ENCODE data around the gene MIPEP. TPM values are rescaled to one million over a fixed set of nuclear protein-coding genes. Genes with fewer than 3 reads are reported as not detected.
"Not testable (repeated sequence)": the region's sequence is repeated elsewhere in the genome, so short reads cannot be mapped to it uniquely, and the experiment has no call there.

MIPEP gene
- total RNA-seq, 6 donors from 2014 or later, result 14.5 to 29.3 (median 19.1) TPM

DNA sequence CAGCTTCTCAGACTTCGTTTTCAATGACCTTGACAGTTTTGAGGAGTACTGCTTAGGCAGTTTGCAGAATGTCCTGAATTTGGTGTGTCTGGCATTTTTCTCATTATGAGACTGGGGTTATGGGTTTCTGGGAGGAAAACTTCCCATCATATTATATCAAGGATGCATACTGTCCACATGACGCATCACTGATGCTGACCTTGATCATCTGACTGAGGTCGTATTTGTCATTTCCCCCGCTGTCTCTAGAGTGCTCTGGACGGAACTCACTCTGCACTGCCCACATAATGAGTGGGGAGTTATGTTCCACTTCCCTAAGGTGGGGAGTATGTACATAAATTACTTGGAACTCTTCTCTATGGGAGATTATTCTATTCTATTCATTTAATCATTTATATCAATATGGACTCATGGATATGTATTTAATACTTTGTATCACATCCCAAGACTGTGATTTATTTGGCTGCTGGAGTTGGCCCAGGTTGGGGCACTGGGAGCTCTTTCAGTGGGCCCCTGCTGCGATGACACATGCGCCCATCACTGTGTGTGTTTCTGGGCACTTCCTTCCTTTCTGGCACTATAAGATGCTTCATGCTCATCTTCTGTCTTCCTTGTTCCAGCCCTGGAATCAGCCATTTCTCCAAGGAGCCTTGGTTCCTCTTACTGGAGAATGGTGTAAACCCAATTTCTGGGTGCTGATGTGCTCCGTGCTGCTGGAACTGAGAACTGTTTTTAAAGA is 138.6 kb downstream of the MIPEP start:
- Histone ChIP-seq H3K4me3 (no peak overlapping the region), H3K9me3 (no peaks in the 10 kb centered on the region), H3K27ac (no peak overlapping the region), H3K27me3 (no peaks in the 10 kb centered on the region), H3K36me3 (no peaks in the 10 kb centered on the region), H3K4me1 (peaks cover 17 to 32% (median 30%) of the 10 kb centered on the region in 4 donors)
- TF ChIP-seq POLR2A (IDR thresholded peaks at IDR 0.05) (no peak), POLR2AphosphoS5 (IDR thresholded peaks at IDR 0.05) (no peak), EP300 (IDR thresholded peaks at IDR 0.05) (no peak)
- TF ChIP-seq, protein P1, sequence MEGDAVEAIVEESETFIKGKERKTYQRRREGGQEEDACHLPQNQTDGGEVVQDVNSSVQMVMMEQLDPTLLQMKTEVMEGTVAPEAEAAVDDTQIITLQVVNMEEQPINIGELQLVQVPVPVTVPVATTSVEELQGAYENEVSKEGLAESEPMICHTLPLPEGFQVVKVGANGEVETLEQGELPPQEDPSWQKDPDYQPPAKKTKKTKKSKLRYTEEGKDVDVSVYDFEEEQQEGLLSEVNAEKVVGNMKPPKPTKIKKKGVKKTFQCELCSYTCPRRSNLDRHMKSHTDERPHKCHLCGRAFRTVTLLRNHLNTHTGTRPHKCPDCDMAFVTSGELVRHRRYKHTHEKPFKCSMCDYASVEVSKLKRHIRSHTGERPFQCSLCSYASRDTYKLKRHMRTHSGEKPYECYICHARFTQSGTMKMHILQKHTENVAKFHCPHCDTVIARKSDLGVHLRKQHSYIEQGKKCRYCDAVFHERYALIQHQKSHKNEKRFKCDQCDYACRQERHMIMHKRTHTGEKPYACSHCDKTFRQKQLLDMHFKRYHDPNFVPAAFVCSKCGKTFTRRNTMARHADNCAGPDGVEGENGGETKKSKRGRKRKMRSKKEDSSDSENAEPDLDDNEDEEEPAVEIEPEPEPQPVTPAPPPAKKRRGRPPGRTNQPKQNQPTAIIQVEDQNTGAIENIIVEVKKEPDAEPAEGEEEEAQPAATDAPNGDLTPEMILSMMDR (IDR thresholded peaks at IDR 0.05), result no peak
- 89 to 94% methylated on average over 8 of the region's 8 CpGs for WGBS, 2 donors
- DNase-seq (no peak), ATAC-seq (ENCODE audit: low FRiP score in 2 of 2) (no peak)

DNA sequence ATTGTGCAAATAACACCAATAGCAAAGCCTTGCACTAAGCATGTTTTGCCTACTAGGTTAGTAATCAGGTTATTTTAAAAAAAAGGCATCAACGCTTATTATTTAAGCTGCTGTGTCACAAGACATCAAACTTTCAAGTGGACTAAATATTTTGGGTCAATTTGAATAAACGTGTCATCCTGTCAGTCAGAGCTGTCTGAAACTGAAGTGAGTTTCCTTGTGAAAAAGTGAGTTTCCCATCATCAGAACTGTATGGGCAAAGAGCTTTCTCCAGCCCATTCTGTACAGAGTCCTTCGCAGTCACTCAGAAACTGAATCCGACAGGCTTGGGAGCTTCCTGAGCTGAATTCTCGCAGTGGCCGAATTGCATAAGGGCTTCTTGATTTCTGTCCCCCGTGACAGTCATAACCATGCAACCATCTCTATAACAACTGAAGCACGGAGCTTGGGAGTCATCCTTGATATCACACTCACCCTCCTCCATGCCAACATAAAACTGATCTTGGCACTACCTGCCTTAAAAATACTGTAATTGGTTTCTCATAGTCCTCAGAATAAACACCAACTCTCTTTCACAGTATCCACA is 139.8 kb downstream of the MIPEP start:
- Histone ChIP-seq H3K4me3 (no peak overlapping the region), H3K27me3 (no peaks in the 10 kb centered on the region), H3K36me3 (no peaks in the 10 kb centered on the region), H3K9me3 (no peaks in the 10 kb centered on the region), H3K4me1 (peaks cover 13 to 39% (median 27%) of the 10 kb centered on the region in 4 donors), H3K27ac (no peak overlapping the region)
- TF ChIP-seq POLR2A (IDR thresholded peaks at IDR 0.05) (no peak), POLR2AphosphoS5 (IDR thresholded peaks at IDR 0.05) (no peak), EP300 (IDR thresholded peaks at IDR 0.05) (no peak)
- TF ChIP-seq, protein P1 (IDR thresholded peaks at IDR 0.05), result no peak
- 56 to 81% methylated on average over 5 to 8 of the region's 8 CpGs for WGBS, 2 donors
- DNase-seq, result no peak
- no peak for ATAC-seq (ENCODE audit: low FRiP score in 2 of 2)

DNA sequence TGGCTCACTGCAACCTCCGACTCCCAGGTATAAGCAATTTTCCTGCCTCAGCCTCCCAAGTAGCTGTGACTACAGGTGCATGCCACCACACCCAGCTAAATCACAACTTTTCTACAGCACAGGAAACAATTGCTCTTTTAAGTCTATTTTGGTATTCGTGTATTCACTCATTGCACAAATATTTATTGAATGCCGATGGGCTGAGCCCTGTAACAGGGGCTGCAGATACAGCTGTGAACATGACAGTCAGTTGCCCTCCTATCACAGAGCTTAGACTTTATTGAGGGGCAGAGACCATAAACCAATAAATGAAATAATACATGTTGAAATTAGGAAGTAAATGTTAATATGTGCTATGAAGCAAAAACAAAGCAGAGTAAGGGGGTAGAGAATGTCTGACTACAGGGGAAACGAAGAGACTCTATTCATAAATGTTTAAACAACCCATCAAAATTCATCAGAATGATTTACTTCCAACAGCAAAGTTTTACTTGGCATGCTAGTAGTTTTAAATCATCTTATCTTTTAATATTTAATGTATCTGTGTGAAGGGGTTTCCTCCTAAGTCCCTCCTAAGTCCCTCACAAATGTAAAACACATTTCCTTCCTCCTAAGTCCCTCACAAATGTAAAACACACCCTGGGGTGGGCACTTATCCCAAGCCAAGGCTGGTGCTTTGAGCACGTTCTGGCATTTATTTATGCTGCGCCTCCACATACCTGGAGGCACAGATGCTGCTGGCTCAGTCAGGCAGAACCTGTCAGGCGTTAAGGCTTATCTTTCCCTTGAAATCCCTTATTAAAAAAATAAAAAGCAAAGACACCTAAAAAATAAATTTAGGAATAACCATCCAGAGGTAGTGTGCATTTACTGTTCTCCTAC is 140.8 kb downstream of the MIPEP start:
- no peaks in the 10 kb centered on the region for H3K36me3 ChIP-seq
- ATAC-seq (ENCODE audit: low FRiP score in 2 of 2) (no peak), DNase-seq (no peak)
- no peak overlapping the region for H3K4me3 ChIP-seq
- TF ChIP-seq, protein P1 (IDR thresholded peaks at IDR 0.05), result no peak
- TF ChIP-seq EP300 (IDR thresholded peaks at IDR 0.05) (no peak), POLR2A (IDR thresholded peaks at IDR 0.05) (no peak), POLR2AphosphoS5 (IDR thresholded peaks at IDR 0.05) (no peak)
- no peaks in the 10 kb centered on the region for H3K9me3 ChIP-seq
- peaks cover 13 to 35% (median 20%) of the 10 kb centered on the region in 4 donors for H3K4me1 ChIP-seq
- H3K27ac ChIP-seq, result no peak overlapping the region
- H3K27me3 ChIP-seq, result no peaks in the 10 kb centered on the region
- 55 to 56% methylated on average over 7 of the region's 7 CpGs for WGBS, 2 donors

DNA sequence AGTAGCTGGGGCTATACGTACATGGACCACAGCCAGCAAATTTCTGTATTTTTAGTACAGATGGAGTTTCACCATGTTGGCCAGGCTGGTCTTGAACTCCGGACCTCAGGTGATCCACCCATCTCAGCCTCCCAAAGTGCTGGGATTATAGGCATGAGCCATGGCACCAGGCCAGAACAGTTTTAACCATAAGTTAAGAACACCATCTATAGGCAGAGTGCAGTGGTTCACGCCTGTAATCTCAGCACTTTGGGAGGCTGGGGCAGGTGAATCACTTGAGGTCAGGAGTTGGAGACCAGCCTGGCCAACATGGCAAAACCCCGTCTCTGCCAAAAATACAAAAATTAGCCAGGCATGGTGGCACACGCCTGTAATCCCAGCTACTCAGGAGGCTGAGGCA is 143.1 kb downstream of the MIPEP start:
- H3K4me1 ChIP-seq, result peaks cover 9 to 31% (median 19%) of the 10 kb centered on the region in 4 donors
- not testable (repeated sequence) for DNase-seq, H3K36me3 ChIP-seq, H3K9me3 ChIP-seq, H3K27me3 ChIP-seq, H3K27ac ChIP-seq, H3K4me3 ChIP-seq
- WGBS, 2 donors, result 92 to 98% methylated on average over 5 of the region's 5 CpGs
- ATAC-seq (ENCODE audit: low FRiP score in 2 of 2), result peak in 1 of 2 donors; percentile 30

DNA sequence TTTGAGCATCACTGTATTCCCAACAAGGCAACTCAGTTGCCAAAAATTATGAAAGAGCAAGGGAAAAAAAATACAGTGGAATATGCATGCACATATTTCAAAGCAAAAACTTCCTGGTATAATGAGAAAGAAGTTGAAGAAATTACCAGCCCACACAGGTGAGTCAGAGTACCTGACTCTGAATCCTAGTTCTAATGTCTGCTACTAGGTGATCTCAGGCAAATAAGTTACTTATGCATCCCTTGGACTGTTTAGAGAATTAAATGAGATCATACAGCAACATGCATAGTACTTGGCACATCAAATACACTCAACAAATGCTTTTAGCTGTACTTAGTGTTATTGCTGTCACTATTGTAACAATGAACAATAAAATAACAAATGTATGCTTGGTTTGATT is 144.9 kb downstream of the MIPEP start:
- ATAC-seq (ENCODE audit: low FRiP score in 2 of 2) (no peak), DNase-seq (no peak)
- Histone ChIP-seq H3K9me3 (no peaks in the 10 kb centered on the region), H3K4me3 (no peak overlapping the region), H3K4me1 (peaks cover 9 to 31% (median 20%) of the 10 kb centered on the region in 4 donors), H3K36me3 (no peaks in the 10 kb centered on the region), H3K27ac (peak overlapping the region in 2 of 4 donors; percentile 3 to 41), H3K27me3 (no peaks in the 10 kb centered on the region)
- no peak for TF ChIP-seq POLR2AphosphoS5 (IDR thresholded peaks at IDR 0.05)
- TF ChIP-seq POLR2A (IDR thresholded peaks at IDR 0.05), result no peak
- TF ChIP-seq EP300 (IDR thresholded peaks at IDR 0.05), result no peak
- TF ChIP-seq, protein P1 (IDR thresholded peaks at IDR 0.05), result no peak
